Stimulated activated CD4-positive, alpha-beta T cell treated with anti-CD3 and anti-CD28 coated beads, Interleukin-4, amount 100 ng/mL, for 4 hours (primary cell): ENCODE results near the gene OCEL1.
A peak's percentile ranks its signal among the peaks of the same experiment; 100 is the strongest.
"Not testable (repeated sequence)": the region's sequence is repeated elsewhere in the genome, so short reads cannot be mapped to it uniquely, and the experiment has no call there.

Source experiments
- DNase-seq, 2 experiments: peaks; one replicate each; pipeline ENCODE4 v3.0.0-alpha.2; 2020

Gene OCEL1

DNA sequence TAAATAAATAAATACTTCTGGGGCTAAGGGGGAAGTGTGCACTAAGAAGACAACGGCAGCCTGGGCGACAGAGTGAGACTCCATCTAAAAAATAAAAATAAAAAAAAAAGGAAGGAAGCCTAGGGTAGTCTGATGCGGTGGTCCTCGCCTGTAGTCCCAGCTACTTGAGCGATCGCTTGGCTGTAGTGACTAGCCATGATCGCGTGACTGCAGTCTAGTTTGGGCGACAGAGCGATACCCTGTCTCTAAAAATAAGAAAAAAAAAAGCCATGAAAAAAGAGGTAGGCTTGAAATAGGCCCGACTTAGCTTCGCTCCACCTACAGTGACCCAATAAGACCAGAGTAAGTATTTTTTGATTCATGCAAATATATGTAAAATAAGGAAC, 40.6 kb downstream of the OCEL1 start:
- DNase-seq, result no peak

- DNase-seq, result peak; percentile 83 to 95
Measured at GRCh38 chr19:17266975-17267788, 41.2 kb downstream of the OCEL1 start, which contains the start of gene BABAM1. TSS of gene BABAM1 (plus strand) at chr19:17267443. CDS start at chr19:17268807, 1,364 bp downstream.

DNA sequence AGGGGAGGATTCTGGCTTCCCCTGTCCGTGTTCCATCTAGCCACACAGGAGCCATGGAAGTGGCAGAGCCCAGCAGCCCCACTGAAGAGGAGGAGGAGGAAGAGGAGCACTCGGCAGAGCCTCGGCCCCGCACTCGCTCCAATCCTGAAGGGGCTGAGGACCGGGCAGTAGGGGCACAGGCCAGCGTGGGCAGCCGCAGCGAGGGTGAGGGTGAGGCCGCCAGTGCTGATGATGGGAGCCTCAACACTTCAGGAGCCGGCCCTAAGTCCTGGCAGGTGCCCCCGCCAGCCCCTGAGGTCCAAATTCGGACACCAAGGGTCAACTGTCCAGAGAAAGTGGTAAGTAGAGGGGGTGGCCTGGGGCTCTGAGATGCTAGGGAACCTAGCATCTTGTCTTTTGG, 42.7 kb downstream of the OCEL1 start:
- no peak for DNase-seq

DNA sequence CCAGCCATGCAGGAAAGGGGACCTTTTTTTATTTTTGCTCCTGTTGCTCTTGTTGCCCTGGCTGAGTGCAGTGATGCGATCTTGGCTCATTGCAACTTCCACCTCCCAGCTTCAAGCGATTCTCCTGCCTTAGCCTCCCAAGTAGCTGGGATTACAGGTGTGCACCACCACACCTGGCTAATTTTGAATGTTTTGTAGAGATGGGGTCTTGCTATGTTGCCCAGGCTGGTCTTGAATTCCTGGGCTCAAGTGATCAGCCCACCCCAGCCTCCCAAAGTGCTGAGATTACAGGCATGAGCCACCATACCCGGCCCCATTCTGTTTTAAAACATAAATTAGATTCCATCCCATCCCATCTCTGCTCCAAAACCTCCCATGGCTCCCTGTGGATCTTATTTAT, 48.9 kb downstream of the OCEL1 start:
- DNase-seq, result not testable (repeated sequence)

DNA sequence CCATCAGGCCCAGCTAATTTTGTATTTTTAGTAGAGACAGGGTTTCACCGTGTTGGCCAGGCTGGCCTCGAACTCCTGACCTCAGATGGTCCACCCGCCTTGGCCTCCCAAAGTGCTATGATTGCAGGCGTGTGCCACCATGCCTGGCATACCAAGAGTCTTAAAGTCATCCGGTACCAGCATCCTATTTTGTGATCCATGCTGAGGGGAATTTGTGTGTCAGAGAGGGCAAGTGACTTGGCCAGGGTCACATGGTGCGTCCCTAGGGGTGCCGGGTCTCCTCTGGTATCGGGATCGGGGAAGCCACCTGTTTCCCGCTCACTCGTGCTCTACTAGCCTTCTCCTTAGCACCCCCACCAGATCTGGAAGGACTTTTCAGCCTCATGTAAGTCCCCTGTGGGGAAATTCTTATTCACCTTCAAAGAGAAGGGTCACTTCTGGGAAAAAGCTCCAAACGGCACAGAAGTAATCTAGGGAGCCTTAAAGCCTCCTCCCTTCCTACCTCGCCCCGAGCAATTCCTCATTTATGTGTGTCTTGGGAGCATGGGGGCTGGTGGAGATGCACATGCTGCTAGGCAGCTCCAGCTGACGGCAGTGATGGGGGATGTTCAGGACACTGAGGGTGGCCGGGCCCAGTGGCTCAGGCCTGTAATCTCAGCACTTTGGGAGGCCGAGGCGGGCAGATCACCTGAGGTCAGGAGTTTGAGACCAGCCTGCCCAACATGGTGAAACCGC, 49.6 kb downstream of the OCEL1 start:
- no peak for DNase-seq
